ENCODE data around the gene ATF6.

GRCh38 chr1:161919229-161919628, 153.1 kb downstream of the ATF6 start:
- TF ChIP-seq POLR2A (IDR thresholded peaks at IDR 0.05; ENCODE audit: low read depth, low read length) = no peak
- no peak for TF ChIP-seq POLR2AphosphoS5 (IDR thresholded peaks at IDR 0.05; ENCODE audit: low read depth, low read length)
- TF ChIP-seq SPI1 (IDR thresholded peaks at IDR 0.05; ENCODE audit: low read depth, low read length) = no peak
- no peak for TF ChIP-seq TAF1 (IDR thresholded peaks at IDR 0.05; ENCODE audit: low read depth, low read length)

All from GM12891 (cell line).